Activated naive CD4-positive, alpha-beta T cell treated with anti-CD3 and anti-CD28 coated beads, Interleukin-2, amount 10 ng/mL, durations not matched to agents 7 days and 5 days (primary cell): ENCODE measurements around the gene SLC39A11.
"Not testable (repeated sequence)": the region's sequence is repeated elsewhere in the genome, so short reads cannot be mapped to it uniquely, and the experiment has no call there.

Experiments used
- CTCF ChIA-PET: fragments of 350-600 bp; sonication (Branson Sonifier 250); formaldehyde crosslinking; loops from one replicate; lab custom pipeline; 2021; ENCODE audit warnings: antibody characterized with exemption; lab: Charles Lee
- DNase-seq: peaks from one replicate; pipeline ENCODE4 v3.0.0-alpha.2; 2020
- H3K27ac Mint-ChIP-seq: one replicate; pipeline ENCODE4 v1.8.0; 2021; ENCODE audit warnings: mild to moderate bottlenecking, moderate library complexity, mixed read lengths
- H3K27me3 Mint-ChIP-seq: one replicate; pipeline ENCODE4 v1.8.0; 2021; ENCODE audit warnings: mild to moderate bottlenecking, mixed read lengths
- H3K36me3 Mint-ChIP-seq: one replicate; pipeline ENCODE4 v1.8.0; 2021; ENCODE audit warnings: mixed read lengths
- H3K4me1 Mint-ChIP-seq: one replicate; pipeline ENCODE4 v1.8.0; 2021; ENCODE audit warnings: mixed read lengths
- H3K4me3 Mint-ChIP-seq: one replicate; pipeline ENCODE4 v1.8.0; 2021; ENCODE audit warnings: mild to moderate bottlenecking, moderate library complexity, mixed read lengths
- H3K9me3 Mint-ChIP-seq: one replicate; pipeline ENCODE4 v1.8.0; 2021; ENCODE audit warnings: mixed read lengths

SLC39A11 gene

GRCh38 chr17:72952220-72952619, 140.3 kb downstream of the SLC39A11 start:
- no peaks in the 10 kb centered on the region for H3K9me3 Mint-ChIP-seq
- H3K4me1 Mint-ChIP-seq: no peaks in the 10 kb centered on the region
- no peaks in the 10 kb centered on the region for H3K36me3 Mint-ChIP-seq

GRCh38 chr17:72950242-72950931, 142.1 kb downstream of the SLC39A11 start:
- CTCF ChIA-PET: no interaction called here
- no peak overlapping the region for H3K27ac Mint-ChIP-seq
- H3K9me3 Mint-ChIP-seq: no peaks in the 10 kb centered on the region

More at GRCh38 chr17:72952220-72952619, 140.3 kb downstream of the SLC39A11 start:
- no peak overlapping the region for H3K27ac Mint-ChIP-seq
- DNase-seq: no peak
- CTCF ChIA-PET: no interaction called here
- H3K4me3 Mint-ChIP-seq: no peak overlapping the region
- H3K27me3 Mint-ChIP-seq: no peaks in the 10 kb centered on the region

GRCh38 chr17:72948115-72948514, 144.4 kb downstream of the SLC39A11 start:
- DNase-seq: no peak
- H3K4me3 Mint-ChIP-seq: no peak overlapping the region
- H3K36me3 Mint-ChIP-seq: no peaks in the 10 kb centered on the region
- H3K9me3 Mint-ChIP-seq: no peaks in the 10 kb centered on the region
- CTCF ChIA-PET: no interaction called here
- H3K27ac Mint-ChIP-seq: no peak overlapping the region
- no peaks in the 10 kb centered on the region for H3K4me1 Mint-ChIP-seq
- H3K27me3 Mint-ChIP-seq: no peaks in the 10 kb centered on the region

More at GRCh38 chr17:72950242-72950931, 142.1 kb downstream of the SLC39A11 start:
- no peaks in the 10 kb centered on the region for H3K36me3 Mint-ChIP-seq
- no peaks in the 10 kb centered on the region for H3K27me3 Mint-ChIP-seq
- no peak for DNase-seq
- no peaks in the 10 kb centered on the region for H3K4me1 Mint-ChIP-seq
- no peak overlapping the region for H3K4me3 Mint-ChIP-seq

- Mint-ChIP-seq H3K27me3 (no peaks in the 10 kb centered on the region), H3K4me3 (no peak overlapping the region), H3K36me3 (no peaks in the 10 kb centered on the region), H3K9me3 (no peaks in the 10 kb centered on the region), H3K4me1 (no peaks in the 10 kb centered on the region), H3K27ac (no peak overlapping the region)
- CTCF ChIA-PET: no interaction called here
- DNase-seq: no peak
Measured at GRCh38 chr17:72947475-72947874, 145.0 kb downstream of the SLC39A11 start.

- DNase-seq: no peak
- Mint-ChIP-seq H3K36me3 (no peaks in the 10 kb centered on the region), H3K9me3 (no peaks in the 10 kb centered on the region), H3K27ac (no peak overlapping the region), H3K4me3 (no peak overlapping the region), H3K27me3 (no peaks in the 10 kb centered on the region), H3K4me1 (no peaks in the 10 kb centered on the region)
- CTCF ChIA-PET: no interaction called here
Measured at GRCh38 chr17:72946696-72947095, 145.8 kb downstream of the SLC39A11 start.

GRCh38 chr17:72946156-72946555, 146.3 kb downstream of the SLC39A11 start:
- Mint-ChIP-seq H3K4me1 (no peaks in the 10 kb centered on the region), H3K27ac (no peak overlapping the region), H3K36me3 (no peaks in the 10 kb centered on the region), H3K27me3 (no peaks in the 10 kb centered on the region), H3K4me3 (no peak overlapping the region), H3K9me3 (no peaks in the 10 kb centered on the region)
- CTCF ChIA-PET: no interaction called here
- no peak for DNase-seq

- CTCF ChIA-PET: interaction anchor here (0.6 to 0.8 kb wide), 2 partner anchors 27 to 41 kb away, joined by 3 read pairs; no protein-coding TSS in a partner anchor
- Mint-ChIP-seq H3K27ac (no peak overlapping the region), H3K4me1 (no peaks in the 10 kb centered on the region), H3K4me3 (no peak overlapping the region), H3K9me3 (no peaks in the 10 kb centered on the region), H3K36me3 (no peaks in the 10 kb centered on the region), H3K27me3 (no peaks in the 10 kb centered on the region)
- no peak for DNase-seq
Measured at GRCh38 chr17:72945473-72945872, 147.0 kb downstream of the SLC39A11 start.

GRCh38 chr17:72943826-72944689, 148.4 kb downstream of the SLC39A11 start:
- no peaks in the 10 kb centered on the region for H3K9me3 Mint-ChIP-seq
- CTCF ChIA-PET: interaction anchor here (1.3 kb wide), 1 partner anchor 385 kb away, joined by 3 read pairs; no protein-coding TSS in a partner anchor
- H3K4me1 Mint-ChIP-seq: no peaks in the 10 kb centered on the region
- no peak for DNase-seq
- no peak overlapping the region for H3K4me3 Mint-ChIP-seq
- no peaks in the 10 kb centered on the region for H3K27me3 Mint-ChIP-seq
- H3K27ac Mint-ChIP-seq: no peak overlapping the region
- H3K36me3 Mint-ChIP-seq: no peaks in the 10 kb centered on the region

- Mint-ChIP-seq H3K27ac (no peak overlapping the region), H3K27me3 (no peaks in the 10 kb centered on the region), H3K36me3 (no peaks in the 10 kb centered on the region), H3K4me1 (no peaks in the 10 kb centered on the region), H3K9me3 (no peaks in the 10 kb centered on the region), H3K4me3 (no peak overlapping the region)
- CTCF ChIA-PET: interaction anchor here (0.9 kb wide), 1 partner anchor 13 kb away, joined by 3 read pairs; no protein-coding TSS in a partner anchor
- DNase-seq: no peak
Measured at GRCh38 chr17:72942579-72942978, 149.9 kb downstream of the SLC39A11 start.

- H3K27me3 Mint-ChIP-seq: no peaks in the 10 kb centered on the region
- no peak for DNase-seq
- H3K36me3 Mint-ChIP-seq: no peaks in the 10 kb centered on the region
- no peaks in the 10 kb centered on the region for H3K4me1 Mint-ChIP-seq
- CTCF ChIA-PET: interaction anchor here (1.6 kb wide), 1 partner anchor 384 kb away, joined by 3 read pairs; no protein-coding TSS in a partner anchor
- H3K27ac Mint-ChIP-seq: no peak overlapping the region
- H3K9me3 Mint-ChIP-seq: no peaks in the 10 kb centered on the region
- H3K4me3 Mint-ChIP-seq: no peak overlapping the region
Measured at GRCh38 chr17:72940496-72940895, 152.0 kb downstream of the SLC39A11 start.

- Mint-ChIP-seq H3K4me3 (no peak overlapping the region), H3K36me3 (no peaks in the 10 kb centered on the region), H3K27ac (no peak overlapping the region), H3K9me3 (no peaks in the 10 kb centered on the region), H3K4me1 (no peaks in the 10 kb centered on the region), H3K27me3 (no peaks in the 10 kb centered on the region)
- CTCF ChIA-PET: interaction anchor here (1.5 kb wide), 1 partner anchor 213 kb away, joined by 4 read pairs; no protein-coding TSS in a partner anchor
- no peak for DNase-seq
Measured at GRCh38 chr17:72938482-72938881, 154.0 kb downstream of the SLC39A11 start.

GRCh38 chr17:72937707-72938106, 154.8 kb downstream of the SLC39A11 start:
- no peaks in the 10 kb centered on the region for H3K9me3 Mint-ChIP-seq
- no peak overlapping the region for H3K27ac Mint-ChIP-seq
- CTCF ChIA-PET: interaction anchor here (1.5 kb wide), 1 partner anchor 212 kb away, joined by 4 read pairs; no protein-coding TSS in a partner anchor
- H3K27me3 Mint-ChIP-seq: no peaks in the 10 kb centered on the region
- no peak for DNase-seq
- H3K36me3 Mint-ChIP-seq: no peaks in the 10 kb centered on the region
- no peak overlapping the region for H3K4me3 Mint-ChIP-seq
- no peaks in the 10 kb centered on the region for H3K4me1 Mint-ChIP-seq

- not testable (repeated sequence) for H3K27me3 Mint-ChIP-seq, H3K4me3 Mint-ChIP-seq, H3K9me3 Mint-ChIP-seq, H3K27ac Mint-ChIP-seq, H3K4me1 Mint-ChIP-seq, DNase-seq, H3K36me3 Mint-ChIP-seq
- CTCF ChIA-PET: interaction anchor here (1.5 kb wide), 1 partner anchor 212 kb away, joined by 4 read pairs; no protein-coding TSS in a partner anchor
Measured at GRCh38 chr17:72937254-72937653, 155.2 kb downstream of the SLC39A11 start.

- peaks cover 11% of the 10 kb centered on the region for H3K4me1 Mint-ChIP-seq
Measured at GRCh38 chr17:72935984-72936383, 156.5 kb downstream of the SLC39A11 start.

More at GRCh38 chr17:72935984-72936383, 156.5 kb downstream of the SLC39A11 start:
- no peak for DNase-seq
- CTCF ChIA-PET: no interaction called here
- Mint-ChIP-seq H3K36me3 (no peaks in the 10 kb centered on the region), H3K27ac (no peak overlapping the region), H3K27me3 (no peaks in the 10 kb centered on the region), H3K9me3 (no peaks in the 10 kb centered on the region), H3K4me3 (no peak overlapping the region)
